ENCODE measurements around the gene ZC3HAV1.
"Not testable (repeated sequence)": the region's sequence is repeated elsewhere in the genome, so short reads cannot be mapped to it uniquely, and the experiment has no call there.

Gene ZC3HAV1

GRCh38 chr7:139112316-139112715 lies 2.8 kb upstream of the ZC3HAV1 start:
- no peak for ATAC-seq

DNA sequence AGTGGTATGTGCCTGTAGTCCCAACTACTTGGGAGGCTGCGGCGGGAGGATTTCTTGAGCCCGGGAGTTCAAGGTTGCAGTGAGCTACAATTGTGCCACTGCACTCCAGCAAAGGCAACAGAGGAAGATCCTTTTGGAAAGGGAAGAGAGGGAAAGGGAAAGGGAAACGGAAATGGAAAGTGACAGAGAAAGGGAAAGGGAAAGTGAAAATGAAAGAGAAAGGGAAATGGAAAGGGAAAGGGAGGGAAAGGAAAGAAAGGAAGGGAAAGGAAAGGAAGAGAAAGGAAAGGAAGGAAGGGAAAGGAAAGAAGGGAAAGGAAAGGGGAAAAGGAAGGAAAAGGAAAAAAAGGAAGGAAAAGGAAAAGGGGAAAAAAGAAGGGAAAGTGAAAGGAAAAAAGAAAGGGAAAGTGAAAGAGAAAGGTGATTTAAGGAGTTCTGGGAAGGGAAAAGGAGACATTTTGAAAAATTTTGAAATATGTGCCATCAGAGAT lies 2.3 kb upstream of the ZC3HAV1 start:
- ATAC-seq: no peak

- no peak for ATAC-seq
These were observed 1.6 kb upstream of the ZC3HAV1 start for GRCh38 chr7:139111147-139111546.

GRCh38 chr7:139109983-139110411 lies 477 bp upstream of the ZC3HAV1 start:
- ATAC-seq: no peak

- no peak for ATAC-seq
These were observed 993 bp downstream of the ZC3HAV1 start for GRCh38 chr7:139108266-139109187.

DNA sequence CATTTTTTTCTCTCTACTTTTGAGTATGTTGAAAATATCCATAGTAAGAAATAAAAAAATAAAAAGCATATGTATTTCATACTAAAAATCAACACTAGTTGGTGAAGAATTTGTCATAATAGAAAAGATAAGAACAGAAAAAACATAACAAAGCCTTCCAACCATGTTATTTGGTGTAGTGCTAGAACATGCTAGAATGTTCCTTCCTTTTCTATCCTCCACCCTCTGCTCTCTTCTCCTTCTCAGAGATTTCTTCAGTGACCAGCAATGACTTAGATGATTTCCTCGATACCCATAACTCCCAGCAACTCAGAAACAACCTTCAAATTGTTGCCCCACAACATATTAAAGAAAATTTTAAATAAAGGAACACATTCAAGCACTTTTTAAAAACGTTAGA lies 2.6 kb downstream of the ZC3HAV1 start:
- no peak for ATAC-seq

DNA sequence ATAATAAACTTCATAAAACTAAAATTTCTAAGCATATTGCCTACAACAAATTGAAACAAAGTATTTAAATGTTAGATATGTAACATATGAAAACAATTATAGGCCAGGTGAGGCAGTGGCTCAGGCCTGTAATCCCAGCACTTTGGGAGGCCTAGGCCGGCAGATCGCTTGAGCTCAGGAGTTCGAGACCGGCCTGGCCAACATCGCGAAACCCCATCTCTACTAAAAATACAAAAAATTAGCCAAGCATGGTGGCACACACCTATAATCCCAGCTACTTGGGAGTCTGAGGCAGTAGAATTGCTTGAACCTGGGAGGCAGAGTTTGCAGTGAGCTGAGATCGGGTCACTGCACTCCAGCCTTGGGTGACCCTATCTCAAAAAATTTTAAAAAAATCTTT lies 3.3 kb downstream of the ZC3HAV1 start:
- not testable (repeated sequence) for ATAC-seq

DNA sequence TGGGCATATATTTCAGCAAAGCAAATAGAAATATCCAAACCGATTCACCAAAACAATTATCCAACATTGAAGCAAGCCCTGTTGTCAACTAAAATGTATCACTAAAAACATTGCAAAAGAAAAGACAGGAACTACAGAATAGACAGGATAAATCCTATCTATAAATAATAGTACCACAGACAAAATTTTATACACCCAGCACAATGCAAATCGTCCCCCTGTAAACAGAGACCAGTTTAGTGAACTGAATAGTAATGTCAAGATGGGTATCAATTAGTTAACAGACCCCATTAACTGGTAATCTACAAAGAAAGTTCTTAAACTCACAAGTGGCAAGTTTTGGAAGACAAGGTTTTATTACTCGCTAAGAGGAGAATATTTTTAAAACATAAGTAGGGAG lies 4.0 kb downstream of the ZC3HAV1 start:
- no peak for ATAC-seq

DNA sequence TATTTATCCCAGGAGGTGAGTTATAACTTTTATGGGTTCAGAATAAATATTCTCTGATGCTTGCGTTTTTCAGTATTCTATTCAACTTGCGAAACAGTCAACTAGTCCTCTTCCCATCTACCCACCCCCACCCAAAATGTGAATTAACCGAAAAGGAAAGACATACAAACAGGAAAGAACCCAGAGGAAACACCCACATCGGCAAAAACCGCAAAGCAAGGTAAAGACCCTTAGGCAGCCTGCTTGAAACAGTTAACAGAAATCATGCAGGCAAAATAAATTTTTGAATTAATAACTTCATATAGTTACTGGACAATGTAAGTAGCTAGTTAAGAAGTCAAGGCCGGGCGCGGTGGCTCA lies 5.4 kb downstream of the ZC3HAV1 start:
- peak in 1 of 2 donors; percentile 7 for ATAC-seq

GRCh38 chr7:139103057-139103815 lies 6.3 kb downstream of the ZC3HAV1 start:
- ATAC-seq: no peak

- not testable (repeated sequence) for ATAC-seq
These were observed 7.8 kb downstream of the ZC3HAV1 start for GRCh38 chr7:139101637-139102158.

- no peak for ATAC-seq
These were observed 10.2 kb downstream of the ZC3HAV1 start for GRCh38 chr7:139099172-139099947.

DNA sequence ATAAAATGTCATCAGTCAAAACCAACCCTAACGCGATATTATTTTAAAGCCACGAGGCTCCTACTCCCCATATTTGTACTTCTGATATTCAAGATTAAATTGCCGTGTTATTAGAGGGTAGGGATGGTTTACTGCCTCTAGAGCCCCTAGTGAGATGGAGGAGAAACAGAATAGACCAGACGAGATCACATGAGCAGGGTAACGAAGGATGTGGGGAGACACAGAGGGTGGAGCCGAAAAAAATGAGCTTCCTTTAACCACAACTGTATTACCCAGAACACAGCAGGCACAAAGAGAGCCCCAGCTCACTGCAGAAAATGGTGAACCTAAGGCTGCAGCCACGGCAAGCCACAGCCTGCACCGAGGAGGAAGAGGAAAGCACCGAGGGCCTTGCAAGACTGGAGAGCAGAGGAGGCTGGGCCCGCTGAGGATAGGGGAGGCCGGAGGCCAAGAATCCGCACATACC lies 14.3 kb downstream of the ZC3HAV1 start:
- ATAC-seq: peak; percentile 93 to 95

DNA sequence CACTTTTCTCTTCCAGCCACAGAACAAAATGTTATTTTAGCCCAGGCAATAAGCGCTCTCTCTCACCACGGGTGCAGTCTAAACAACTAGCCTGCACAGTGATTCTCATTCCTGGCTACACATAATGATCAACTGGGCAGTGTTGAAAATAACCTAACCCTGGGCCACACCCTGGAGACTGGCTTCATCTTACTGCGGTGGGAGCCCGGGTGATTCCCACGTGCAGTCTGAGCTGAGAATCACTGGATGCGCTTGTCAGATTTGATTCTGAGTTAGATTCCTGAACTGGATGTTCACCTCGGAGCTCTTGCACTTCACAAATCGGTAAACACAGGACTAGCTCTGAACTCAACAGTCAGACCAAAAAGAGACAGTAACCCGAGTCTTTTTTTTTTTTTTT lies 14.9 kb downstream of the ZC3HAV1 start:
- peak; percentile 3 to 8 for ATAC-seq

DNA sequence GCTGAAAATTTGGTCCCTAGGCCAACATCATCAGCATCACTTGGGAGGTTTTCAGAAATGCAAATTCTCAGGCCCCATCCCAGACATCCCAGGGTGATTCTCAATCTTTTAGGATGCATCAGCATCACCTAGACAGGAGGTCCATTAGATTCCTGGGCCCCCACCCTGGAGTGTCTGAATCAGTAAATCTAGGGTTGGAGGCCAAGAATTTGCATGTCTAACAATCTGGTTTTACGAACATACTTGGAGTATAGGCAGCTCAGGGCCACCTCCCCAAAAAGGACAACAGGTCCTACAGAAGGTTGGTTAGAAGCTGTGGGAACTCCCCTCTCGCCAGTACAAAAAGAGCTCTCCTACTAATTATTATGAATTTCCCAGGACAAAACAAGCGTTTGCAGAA lies 15.5 kb downstream of the ZC3HAV1 start:
- no peak for ATAC-seq

DNA sequence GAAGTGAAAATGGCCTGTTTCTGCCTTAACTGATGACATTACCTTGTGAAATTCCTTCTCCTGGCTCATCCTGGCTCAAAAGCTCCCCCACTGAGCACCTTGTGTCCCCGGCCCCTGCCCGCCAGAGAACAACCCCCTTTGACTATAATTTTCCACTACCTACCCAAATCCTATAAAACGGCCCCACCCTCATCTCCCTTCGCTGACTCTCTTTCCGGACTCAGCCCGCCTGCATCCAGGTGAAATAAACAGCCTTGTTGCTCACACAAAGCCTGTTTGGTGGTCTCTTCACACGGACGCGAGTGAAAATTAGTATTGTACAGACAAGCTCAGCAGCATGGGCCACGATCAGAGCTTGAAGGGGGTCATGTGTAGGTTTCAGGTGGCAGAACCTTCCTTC lies 16.0 kb downstream of the ZC3HAV1 start:
- ATAC-seq: not testable (repeated sequence)

DNA sequence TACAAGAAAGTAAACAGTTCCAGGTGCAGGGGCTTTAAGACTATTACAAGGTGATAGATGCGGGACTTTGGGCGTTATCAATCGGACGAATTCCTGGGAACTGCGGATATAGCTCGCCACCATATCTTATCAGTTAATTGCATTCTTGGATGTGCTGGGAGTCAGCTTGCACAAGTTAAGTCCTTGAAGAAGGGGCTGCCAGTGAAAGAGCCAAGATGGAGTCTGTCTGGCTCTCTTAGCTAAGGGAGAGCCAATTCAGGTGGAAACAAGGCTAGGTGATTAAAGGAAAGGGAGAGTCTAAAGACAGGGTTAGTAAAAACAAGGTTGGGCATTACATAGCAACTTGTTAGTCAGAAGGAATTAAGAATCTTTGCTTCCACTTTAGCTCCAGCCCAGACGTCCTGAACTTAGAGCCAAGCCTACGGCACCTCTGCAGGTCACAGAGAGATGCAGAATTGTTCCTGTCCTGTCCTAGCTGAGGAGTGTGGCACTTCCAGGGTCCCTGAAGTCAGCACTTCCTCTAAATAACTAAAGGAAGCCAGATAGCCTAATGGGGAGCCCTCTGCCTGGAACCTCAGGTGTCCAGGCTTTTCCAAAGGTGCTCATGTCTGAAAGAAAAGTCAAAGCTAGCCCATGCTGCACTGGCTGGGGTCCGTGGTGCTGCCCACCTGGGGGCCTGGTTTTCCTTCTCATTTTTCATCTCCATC lies 17.3 kb downstream of the ZC3HAV1 start:
- no peak for ATAC-seq

GRCh38 chr7:139091677-139091996 lies 17.9 kb downstream of the ZC3HAV1 start:
- no peak for ATAC-seq

GRCh38 chr7:139089118-139089517 lies 20.4 kb downstream of the ZC3HAV1 start:
- no peak for ATAC-seq

DNA sequence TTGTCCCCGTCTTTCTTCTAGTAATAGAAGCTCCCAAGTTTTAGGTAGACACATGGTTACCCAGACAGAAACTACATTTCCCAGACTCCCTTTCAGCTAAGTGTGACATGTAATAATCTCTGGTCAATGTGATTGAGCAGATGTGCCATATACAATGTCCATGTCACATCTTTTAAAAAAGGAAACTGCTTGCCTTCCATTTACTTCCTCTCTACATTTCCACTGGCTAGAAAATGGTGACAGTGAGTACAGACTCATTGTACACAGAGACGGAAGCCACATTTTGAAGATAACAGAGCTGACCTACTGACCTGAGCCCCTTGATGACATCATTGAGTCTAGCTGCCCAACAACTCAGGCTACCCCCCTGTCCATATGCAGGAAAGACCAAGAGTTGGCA lies 21.3 kb downstream of the ZC3HAV1 start:
- ATAC-seq: no peak

DNA sequence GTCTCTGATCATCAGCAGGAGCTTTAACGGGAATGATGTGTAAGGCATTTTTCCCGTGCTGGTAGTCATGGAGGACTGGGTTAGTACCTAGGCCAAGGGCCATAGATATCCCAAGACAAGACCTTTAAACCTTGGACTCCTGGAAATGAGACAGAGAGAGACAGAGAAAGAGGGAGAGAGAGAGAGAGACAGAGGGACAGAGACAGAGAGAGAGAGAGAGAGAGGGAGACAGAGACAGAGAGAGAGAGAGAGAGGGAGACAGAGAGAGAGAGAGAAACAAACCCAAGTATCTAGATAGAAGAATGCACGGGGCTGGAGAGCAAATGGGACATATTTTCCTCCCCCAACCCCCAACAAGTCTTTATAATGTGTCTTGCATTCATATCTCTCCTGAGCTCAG lies 22.3 kb downstream of the ZC3HAV1 start:
- ATAC-seq: no peak

- ATAC-seq: no peak
These were observed 23.1 kb downstream of the ZC3HAV1 start for GRCh38 chr7:139086454-139086853.
